ENCODE measurements around the gene TMPRSS2.

DNA sequence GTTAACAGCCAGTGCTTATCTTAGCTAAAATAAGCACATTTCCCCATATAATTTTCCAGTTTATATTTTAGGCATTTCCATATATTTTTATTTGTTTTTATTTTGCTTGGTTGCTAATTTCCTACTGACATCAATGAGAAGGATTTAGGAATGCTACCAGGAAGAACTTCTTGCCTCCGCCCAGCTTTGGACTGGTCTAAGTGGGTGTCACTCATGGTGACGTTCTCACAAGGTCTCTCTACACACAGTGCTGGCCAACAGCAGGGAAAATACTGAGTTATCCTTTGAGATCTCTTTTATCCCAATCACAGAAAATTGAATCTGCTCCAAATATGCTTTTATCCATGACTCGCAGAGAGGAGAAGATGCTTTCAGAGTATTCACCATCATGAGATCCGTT, 68.7 kb downstream of the TMPRSS2 start:
- TF ChIP-seq, protein P1, sequence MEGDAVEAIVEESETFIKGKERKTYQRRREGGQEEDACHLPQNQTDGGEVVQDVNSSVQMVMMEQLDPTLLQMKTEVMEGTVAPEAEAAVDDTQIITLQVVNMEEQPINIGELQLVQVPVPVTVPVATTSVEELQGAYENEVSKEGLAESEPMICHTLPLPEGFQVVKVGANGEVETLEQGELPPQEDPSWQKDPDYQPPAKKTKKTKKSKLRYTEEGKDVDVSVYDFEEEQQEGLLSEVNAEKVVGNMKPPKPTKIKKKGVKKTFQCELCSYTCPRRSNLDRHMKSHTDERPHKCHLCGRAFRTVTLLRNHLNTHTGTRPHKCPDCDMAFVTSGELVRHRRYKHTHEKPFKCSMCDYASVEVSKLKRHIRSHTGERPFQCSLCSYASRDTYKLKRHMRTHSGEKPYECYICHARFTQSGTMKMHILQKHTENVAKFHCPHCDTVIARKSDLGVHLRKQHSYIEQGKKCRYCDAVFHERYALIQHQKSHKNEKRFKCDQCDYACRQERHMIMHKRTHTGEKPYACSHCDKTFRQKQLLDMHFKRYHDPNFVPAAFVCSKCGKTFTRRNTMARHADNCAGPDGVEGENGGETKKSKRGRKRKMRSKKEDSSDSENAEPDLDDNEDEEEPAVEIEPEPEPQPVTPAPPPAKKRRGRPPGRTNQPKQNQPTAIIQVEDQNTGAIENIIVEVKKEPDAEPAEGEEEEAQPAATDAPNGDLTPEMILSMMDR (IDR thresholded peaks at IDR 0.05) = no peak
- TF ChIP-seq POLR2A (IDR thresholded peaks at IDR 0.05) = no peak
